Fibroblast of lung (primary cell): Measurements from ENCODE around the gene ZNF664. TPM values are rescaled to one million over a fixed set of nuclear protein-coding genes. Genes with fewer than 3 reads are reported as not detected.

Source experiments
- DNase-seq, 2 donors: peaks; one replicate each; pipeline versions ENCODE4 v3.0.0 to v3.0.0-alpha.2; 2010; ENCODE audit warnings: low read depth in 2 of 2
- H2AFZ ChIP-seq: 2 replicates; pipeline ENCODE4 v1.5.1; 2012; ENCODE audit warnings: low read length, control low read depth, inconsistent platforms
- H3K27ac ChIP-seq: 2 replicates; pipeline ENCODE4 v1.5.1; 2011; ENCODE audit warnings: low read length, control low read depth; ENCODE audit not compliant: insufficient read depth
- H3K27me3 ChIP-seq: 2 replicates; pipeline ENCODE4 v1.5.1; 2011; ENCODE audit warnings: mild to moderate bottlenecking, low read length; ENCODE audit not compliant: control insufficient read depth, insufficient read depth
- H3K36me3 ChIP-seq: 2 replicates; pipeline ENCODE4 v1.5.1; 2011; ENCODE audit warnings: low read length; ENCODE audit not compliant: control insufficient read depth, insufficient read depth
- H3K4me1 ChIP-seq: 2 replicates; pipeline ENCODE4 v1.5.1; 2011; ENCODE audit warnings: low read length; ENCODE audit not compliant: control insufficient read depth, insufficient read depth; ENCODE audit errors: extremely low read depth
- H3K4me2 ChIP-seq: 2 replicates; pipeline ENCODE4 v1.5.1; 2011; ENCODE audit warnings: low read length, control low read depth; ENCODE audit not compliant: insufficient read depth; ENCODE audit errors: extremely low read depth
- H3K4me3 ChIP-seq, 4 experiments: fragments of 200-600 bp in 1 of 4; sonication (generic) in 1 of 4; replicated peaks in 1 of 4; 2 replicates each; pipeline ENCODE4 v1.5.1; 2011 to 2016; ENCODE audit warnings: low read length in 4 of 4, low read depth in 3 of 4, mild to moderate bottlenecking in 3 of 4, control low read depth in 2 of 4, inconsistent platforms in 1 of 4, mixed read lengths in 1 of 4; ENCODE audit not compliant: insufficient read depth in 1 of 4; ENCODE audit errors: control extremely low read depth in 1 of 4
- H3K79me2 ChIP-seq: 2 replicates; pipeline ENCODE4 v1.5.1; 2012; ENCODE audit warnings: mild to moderate bottlenecking, low read length, inconsistent platforms; ENCODE audit not compliant: control insufficient read depth, insufficient read depth
- H3K9ac ChIP-seq: 2 replicates; pipeline ENCODE4 v1.5.1; 2011; ENCODE audit warnings: mild to moderate bottlenecking, low read length, control low read depth; ENCODE audit not compliant: insufficient read depth
- H3K9me3 ChIP-seq: 2 replicates; pipeline ENCODE4 v1.5.1; 2012; ENCODE audit warnings: low read depth, low read length; ENCODE audit not compliant: control insufficient read depth, insufficient read depth
- H4K20me1 ChIP-seq: 2 replicates; pipeline ENCODE4 v1.5.1; 2011; ENCODE audit warnings: low read length; ENCODE audit not compliant: control insufficient read depth, insufficient read depth; ENCODE audit errors: extremely low read depth
- EZH2 ChIP-seq: IDR thresholded peaks from 2 replicates; pipeline ENCODE4 v1.5.1; 2012; ENCODE audit warnings: low read length, control low read depth, mild to moderate bottlenecking; ENCODE audit errors: missing control alignments
- polyA plus RNA-seq, 2 donors: library from polyadenylated mRNA; depleted of rRNA in 1 of 2; stranded (reverse) in 1 of 2; unstranded in 1 of 2; fragments of >200 nt; gene quantifications; 2 replicates each; pipeline ENCODE4 v1.2.1, GENCODE V29; 2011 to 2012; ENCODE audit warnings: missing spikeins in 1 of 2
- total RNA-seq: library from RNA; depleted of rRNA; stranded (reverse); fragments of >200 nt; gene quantifications from 2 replicates; pipeline ENCODE4 v1.2.1, GENCODE V29; 2014
- TF ChIP-seq, protein P1 (sequence below), 2 donors: IDR thresholded peaks in 1 of 2; conservative IDR thresholded peaks in 1 of 2; 1 replicate in 1 of 2; 2 replicates in 1 of 2; pipeline ENCODE4 v1.5.1; 2011 to 2012; ENCODE audit warnings: low read length in 2 of 2, control low read depth in 1 of 2, inconsistent platforms in 1 of 2, low read depth in 1 of 2, mild to moderate bottlenecking in 1 of 2

Gene ZNF664
- total and polyA plus RNA-seq, 2 donors (not counting 1 experiment from before 2014, with no cell fraction given), result 43.9 to 55.1 TPM

DNA sequence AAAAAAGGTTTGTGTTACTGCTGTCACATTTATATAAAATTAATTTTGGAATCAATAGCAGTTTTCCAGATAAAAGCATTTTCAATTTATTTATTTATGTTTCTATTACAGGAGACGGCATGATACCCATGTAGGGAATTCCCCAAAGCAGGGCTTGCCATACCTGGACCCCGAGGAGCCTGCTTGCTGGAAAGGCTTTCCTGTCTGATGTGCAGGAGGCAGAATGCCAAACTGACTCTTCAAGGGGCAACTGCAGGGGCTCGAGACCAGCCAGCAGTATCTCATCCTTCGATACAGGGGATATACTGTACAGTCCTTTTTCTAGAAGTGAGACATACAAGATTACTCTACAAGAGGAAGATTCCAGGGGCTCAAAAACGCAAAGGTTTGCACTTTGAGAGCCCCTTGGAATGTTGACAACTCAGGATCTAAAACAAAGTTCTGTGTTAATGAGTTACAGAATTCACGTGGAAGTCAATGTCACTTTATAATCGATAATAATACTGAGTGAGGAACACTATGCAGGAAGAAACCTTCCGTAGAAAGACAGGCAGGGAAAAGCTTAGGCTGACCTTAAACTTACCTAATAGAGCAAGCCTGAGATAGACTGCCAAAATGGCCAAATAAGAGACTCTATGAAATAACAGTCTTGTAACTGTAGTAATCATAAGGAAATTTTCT is 38.6 kb downstream of the ZNF664 start:
- no peaks in the 10 kb centered on the region for H4K20me1 ChIP-seq
- H3K79me2 ChIP-seq, result no peaks in the 10 kb centered on the region
- DNase-seq, result no peak
- no peak overlapping the region for H3K4me3 ChIP-seq
- TF ChIP-seq, protein P1, sequence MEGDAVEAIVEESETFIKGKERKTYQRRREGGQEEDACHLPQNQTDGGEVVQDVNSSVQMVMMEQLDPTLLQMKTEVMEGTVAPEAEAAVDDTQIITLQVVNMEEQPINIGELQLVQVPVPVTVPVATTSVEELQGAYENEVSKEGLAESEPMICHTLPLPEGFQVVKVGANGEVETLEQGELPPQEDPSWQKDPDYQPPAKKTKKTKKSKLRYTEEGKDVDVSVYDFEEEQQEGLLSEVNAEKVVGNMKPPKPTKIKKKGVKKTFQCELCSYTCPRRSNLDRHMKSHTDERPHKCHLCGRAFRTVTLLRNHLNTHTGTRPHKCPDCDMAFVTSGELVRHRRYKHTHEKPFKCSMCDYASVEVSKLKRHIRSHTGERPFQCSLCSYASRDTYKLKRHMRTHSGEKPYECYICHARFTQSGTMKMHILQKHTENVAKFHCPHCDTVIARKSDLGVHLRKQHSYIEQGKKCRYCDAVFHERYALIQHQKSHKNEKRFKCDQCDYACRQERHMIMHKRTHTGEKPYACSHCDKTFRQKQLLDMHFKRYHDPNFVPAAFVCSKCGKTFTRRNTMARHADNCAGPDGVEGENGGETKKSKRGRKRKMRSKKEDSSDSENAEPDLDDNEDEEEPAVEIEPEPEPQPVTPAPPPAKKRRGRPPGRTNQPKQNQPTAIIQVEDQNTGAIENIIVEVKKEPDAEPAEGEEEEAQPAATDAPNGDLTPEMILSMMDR (conservative IDR thresholded peaks at IDR 0.05 in 1 of 2, IDR thresholded peaks at IDR 0.05 in 1 of 2; ENCODE audit: low read depth in 1 of 2, low read length in 2 of 2), result no peak
- TF ChIP-seq EZH2, result no peak
- H3K27ac ChIP-seq, result no peak overlapping the region
- H2AFZ ChIP-seq, result no peak overlapping the region
- no peaks in the 10 kb centered on the region for H3K27me3 ChIP-seq
- peaks cover 5% of the 10 kb centered on the region for H3K36me3 ChIP-seq
- no peak overlapping the region for H3K9ac ChIP-seq
- no peaks in the 10 kb centered on the region for H3K9me3 ChIP-seq
- H3K4me1 ChIP-seq, result no peaks in the 10 kb centered on the region
- no peak overlapping the region for H3K4me2 ChIP-seq

DNA sequence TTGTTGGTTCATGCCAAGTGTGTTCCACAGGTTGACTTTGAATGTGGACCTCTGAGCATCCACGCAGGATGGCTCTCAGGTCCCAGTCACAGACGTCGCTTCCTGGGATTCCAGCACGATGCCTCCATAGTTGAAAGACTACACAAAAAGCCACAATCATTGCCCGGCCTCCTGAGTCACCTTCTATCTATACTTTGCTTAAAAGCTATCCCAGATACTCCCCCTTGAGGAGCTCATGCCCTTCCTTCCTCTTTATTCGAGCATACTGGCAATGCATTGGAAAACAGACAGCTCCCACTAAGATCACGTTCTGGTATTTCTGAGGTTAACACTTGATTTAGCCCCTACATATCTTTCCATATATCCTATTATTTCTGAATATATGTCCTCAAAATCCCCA is 40.1 kb downstream of the ZNF664 start:
- H3K36me3 ChIP-seq, result peaks cover 5% of the 10 kb centered on the region
- H3K79me2 ChIP-seq, result no peaks in the 10 kb centered on the region
- H4K20me1 ChIP-seq, result no peaks in the 10 kb centered on the region
- no peaks in the 10 kb centered on the region for H3K9me3 ChIP-seq
- H3K27me3 ChIP-seq, result no peaks in the 10 kb centered on the region
- H3K4me2 ChIP-seq, result no peak overlapping the region
- H3K4me3 ChIP-seq, result no peak overlapping the region
- H3K9ac ChIP-seq, result no peak overlapping the region
- TF ChIP-seq, protein P1 (conservative IDR thresholded peaks at IDR 0.05 in 1 of 2, IDR thresholded peaks at IDR 0.05 in 1 of 2; ENCODE audit: low read depth in 1 of 2, low read length in 2 of 2), result no peak
- TF ChIP-seq EZH2, result no peak
- no peak for DNase-seq
- no peak overlapping the region for H3K27ac ChIP-seq
- no peaks in the 10 kb centered on the region for H3K4me1 ChIP-seq
- no peak overlapping the region for H2AFZ ChIP-seq

DNA sequence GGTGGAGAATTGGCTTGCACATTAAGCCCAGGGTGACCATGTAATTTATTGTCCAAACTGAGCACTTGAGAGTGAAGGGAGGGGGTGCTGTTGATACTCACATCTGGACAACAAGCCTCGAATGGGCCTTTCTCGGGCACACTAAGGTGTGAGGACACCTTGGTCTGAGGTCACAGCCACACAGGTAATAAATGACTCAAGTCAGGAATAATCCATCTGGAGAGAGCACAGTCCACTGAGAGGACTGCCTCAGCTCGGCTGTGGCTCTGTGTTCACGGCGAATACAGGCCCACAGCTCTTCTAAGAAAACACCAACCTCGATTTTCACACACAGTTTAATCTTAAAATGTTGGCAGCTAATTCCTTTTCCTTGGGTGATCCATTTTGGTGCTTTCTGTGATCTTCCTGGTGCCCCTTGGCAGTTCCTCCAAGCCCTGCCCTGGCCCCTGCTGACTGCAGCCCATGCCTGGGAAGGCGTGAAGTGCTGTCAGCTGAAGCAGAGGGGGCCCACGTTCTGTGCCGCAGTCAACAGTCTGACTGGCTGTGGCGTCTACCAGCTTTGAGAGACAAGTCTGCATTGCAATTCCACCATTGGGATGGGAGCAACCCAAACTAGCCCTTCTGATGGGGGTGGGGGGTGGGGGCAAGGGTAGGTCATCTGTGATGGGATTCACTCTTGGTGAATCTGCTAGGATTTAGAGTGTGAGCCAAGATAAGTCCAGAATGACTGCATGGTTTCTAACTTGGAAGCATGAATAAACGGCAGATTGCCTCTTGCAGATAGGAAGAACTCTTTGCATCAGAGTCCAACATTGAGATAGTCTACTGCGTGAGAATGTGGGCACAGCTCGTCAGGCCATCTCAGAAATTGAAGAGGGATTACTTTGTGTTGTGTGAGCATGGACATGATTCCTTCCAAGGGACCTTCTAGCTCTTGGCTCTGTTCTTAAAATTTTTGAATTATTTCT is 42.8 kb downstream of the ZNF664 start:
- H3K79me2 ChIP-seq, result no peaks in the 10 kb centered on the region
- TF ChIP-seq EZH2, result no peak
- TF ChIP-seq, protein P1 (conservative IDR thresholded peaks at IDR 0.05 in 1 of 2, IDR thresholded peaks at IDR 0.05 in 1 of 2; ENCODE audit: low read depth in 1 of 2, low read length in 2 of 2), result no peak
- H3K27ac ChIP-seq, result no peak overlapping the region
- H4K20me1 ChIP-seq, result no peaks in the 10 kb centered on the region
- no peaks in the 10 kb centered on the region for H3K4me1 ChIP-seq
- DNase-seq, result no peak
- H3K36me3 ChIP-seq, result peaks cover 5% of the 10 kb centered on the region
- no peak overlapping the region for H3K9ac ChIP-seq
- no peaks in the 10 kb centered on the region for H3K9me3 ChIP-seq
- no peak overlapping the region for H3K4me2 ChIP-seq
- no peak overlapping the region for H2AFZ ChIP-seq
- H3K27me3 ChIP-seq, result no peaks in the 10 kb centered on the region
- H3K4me3 ChIP-seq, result no peak overlapping the region
